Activated naive CD8-positive, alpha-beta T cell treated with anti-CD3 and anti-CD28 coated beads, Interleukin-2, amount 50 U/mL, for 16 hours (primary cell): ENCODE measurements around the gene NCAPG2.
"Not testable (repeated sequence)": the region's sequence is repeated elsewhere in the genome, so short reads cannot be mapped to it uniquely, and the experiment has no call there.

Experiments used
- DNase-seq: peaks from one replicate; pipeline ENCODE4 v3.0.0-alpha.2; 2020; ENCODE audit warnings: low read depth, low spot score

NCAPG2 gene

GRCh38 chr7:158638001-158638400, 66.6 kb downstream of the NCAPG2 start:
- no peak for DNase-seq

GRCh38 chr7:158633055-158633956, 71.3 kb downstream of the NCAPG2 start:
- no peak for DNase-seq

GRCh38 chr7:158631574-158632195, 72.9 kb downstream of the NCAPG2 start:
- DNase-seq, result no peak

GRCh38 chr7:158626289-158626688, 78.3 kb downstream of the NCAPG2 start:
- not testable (repeated sequence) for DNase-seq

DNA sequence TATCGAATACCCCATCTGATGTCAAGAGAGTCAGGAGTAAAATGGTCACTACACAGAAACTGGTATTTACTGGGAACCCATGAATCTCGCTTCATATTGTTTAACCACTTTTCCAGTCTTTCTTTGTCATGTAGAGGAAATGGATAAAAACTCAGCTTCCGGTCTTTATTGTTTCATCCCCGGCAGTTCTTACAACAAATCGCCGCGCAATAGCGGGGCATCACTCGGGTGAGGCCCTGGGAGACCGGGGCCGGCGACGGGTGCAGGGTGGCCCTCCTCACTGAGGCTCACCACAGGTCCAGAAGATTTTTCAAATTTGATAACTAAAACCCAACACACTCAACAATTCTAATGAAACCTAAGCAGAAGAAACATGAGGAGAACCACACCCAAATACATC, 81.4 kb downstream of the NCAPG2 start:
- DNase-seq, result no peak

GRCh38 chr7:158620839-158621441, 83.7 kb downstream of the NCAPG2 start:
- no peak for DNase-seq

DNA sequence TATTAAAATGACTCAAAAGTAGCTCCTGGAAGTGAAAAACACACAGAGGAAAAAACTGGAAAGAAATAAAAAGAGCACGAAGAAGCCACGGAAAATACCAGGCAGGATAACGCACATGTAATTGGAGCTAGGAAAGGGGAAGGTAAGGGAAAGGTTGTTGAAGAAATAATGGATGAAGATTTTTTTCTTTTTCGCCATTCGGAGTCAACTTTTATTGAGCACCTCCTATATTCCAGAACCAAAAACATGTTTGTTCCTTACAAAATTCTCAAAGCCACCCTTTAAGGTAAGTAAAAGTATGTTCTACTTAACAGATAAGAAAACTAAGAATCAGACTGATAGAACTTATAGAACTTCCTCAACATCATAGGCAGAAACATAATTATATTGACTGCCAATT, 84.2 kb downstream of the NCAPG2 start:
- no peak for DNase-seq

DNA sequence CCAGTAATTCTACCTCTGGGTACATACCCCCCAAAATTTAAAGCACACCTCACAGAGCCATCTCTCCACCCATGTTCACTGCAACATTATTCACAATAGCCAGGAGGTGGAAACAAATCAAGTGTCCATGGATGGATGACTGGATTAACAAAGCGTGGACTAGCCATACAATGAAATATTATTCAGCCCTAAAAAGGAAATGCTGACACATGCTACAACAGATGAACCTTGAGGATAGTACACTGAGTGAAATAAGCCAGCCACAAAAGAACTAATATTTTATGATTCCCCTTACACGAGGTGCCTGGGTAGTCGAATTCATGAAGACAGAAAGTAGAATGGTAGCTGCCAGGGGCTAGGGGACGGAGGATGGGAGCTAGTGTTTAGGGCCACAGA, 85.9 kb downstream of the NCAPG2 start:
- no peak for DNase-seq

DNA sequence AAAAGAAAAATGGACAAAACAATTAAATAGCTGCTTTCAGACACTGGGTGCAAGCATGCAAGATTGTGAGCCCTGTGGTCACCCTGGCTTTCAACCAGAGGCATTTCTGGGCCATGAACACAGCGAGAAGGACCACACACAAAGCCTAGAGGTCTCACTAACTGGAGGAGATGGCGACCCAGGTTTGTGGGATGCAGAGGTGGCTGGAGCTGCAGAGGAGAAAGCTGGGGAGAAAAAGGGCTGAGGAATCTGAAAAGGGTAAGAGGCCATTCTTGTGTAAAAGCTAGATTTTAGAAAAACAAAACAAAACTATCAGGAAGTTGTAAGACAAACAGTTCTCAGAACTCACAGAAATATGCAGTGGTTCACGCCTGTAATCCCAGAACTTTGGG, 86.9 kb downstream of the NCAPG2 start:
- DNase-seq, result no peak

DNA sequence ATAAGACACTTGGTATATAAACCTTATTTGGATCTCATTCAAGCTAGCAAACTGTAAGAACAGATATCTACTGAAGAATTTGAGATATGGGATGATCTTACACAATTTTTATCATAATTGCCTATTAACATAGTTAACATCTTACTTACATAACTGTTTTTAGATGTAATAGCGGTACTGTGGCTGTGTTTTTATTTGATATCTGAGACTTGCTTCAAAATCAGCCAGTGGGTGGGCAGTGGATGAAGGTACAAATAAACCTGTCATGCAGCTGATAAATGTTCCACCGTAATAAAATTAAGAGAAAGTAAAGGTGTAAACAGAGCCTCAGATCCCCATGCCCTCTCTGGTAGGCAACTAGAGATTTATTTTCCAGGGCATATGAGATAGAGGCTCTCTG, 88.6 kb downstream of the NCAPG2 start:
- DNase-seq, result no peak

GRCh38 chr7:158614700-158615099, 89.9 kb downstream of the NCAPG2 start:
- no peak for DNase-seq

DNA sequence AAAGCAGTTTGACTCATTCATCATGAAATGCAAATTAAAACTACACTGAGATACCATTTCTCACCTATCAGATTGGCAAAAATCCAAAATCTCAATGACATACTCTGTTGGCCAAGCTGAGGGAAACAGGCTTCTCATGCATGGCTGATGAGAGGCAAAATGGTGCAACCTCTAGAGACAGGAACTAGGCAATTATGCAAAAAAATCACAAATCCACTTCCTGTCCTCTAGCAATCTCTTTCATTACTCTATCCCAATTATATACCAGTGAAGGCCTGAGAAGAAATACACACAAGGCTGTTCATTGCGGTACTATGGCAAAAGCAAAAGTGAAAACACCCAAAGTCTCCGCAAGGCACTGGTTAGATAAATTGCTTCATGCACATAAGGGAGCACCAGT, 91.1 kb downstream of the NCAPG2 start:
- no peak for DNase-seq

DNA sequence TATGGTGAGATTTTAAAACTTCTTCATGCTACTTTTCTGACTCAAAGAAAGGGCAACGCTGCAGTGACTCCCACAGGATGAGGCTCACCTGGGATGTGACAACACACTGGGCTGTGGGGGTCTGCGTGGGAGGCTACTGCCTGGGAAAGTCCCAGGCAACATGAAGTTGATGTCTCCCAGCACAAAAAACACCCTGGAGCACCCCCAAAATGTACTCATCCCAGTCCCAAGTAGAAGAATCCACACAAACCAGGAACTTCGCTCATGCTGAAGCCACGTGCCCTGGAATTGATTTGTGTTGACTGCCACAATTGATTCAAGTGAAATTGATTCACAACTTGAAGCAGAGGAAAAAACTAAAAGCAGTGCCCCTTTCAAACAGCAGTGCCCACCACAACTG, 92.1 kb downstream of the NCAPG2 start:
- no peak for DNase-seq

DNA sequence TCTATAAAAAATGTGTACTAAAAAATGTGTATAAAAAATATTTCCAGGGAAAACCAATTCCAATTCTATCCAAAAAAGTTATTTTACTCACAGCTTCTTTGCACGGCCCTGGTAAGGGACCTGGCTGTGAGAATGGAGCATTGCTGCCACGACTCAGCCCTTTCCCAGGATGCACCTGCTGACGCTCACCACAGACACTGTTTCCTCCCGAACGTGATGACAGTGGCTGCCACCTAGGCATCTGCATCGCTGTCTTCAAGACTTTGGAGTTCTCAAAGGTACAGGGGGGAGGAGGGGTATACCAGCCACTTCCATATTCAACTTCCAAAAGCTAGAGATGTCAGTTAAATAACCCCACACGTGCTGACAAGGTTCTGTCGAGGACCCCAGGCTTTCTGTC, 93.1 kb downstream of the NCAPG2 start:
- no peak for DNase-seq

- no peak for DNase-seq
Measured at GRCh38 chr7:158609313-158609974, 95.2 kb downstream of the NCAPG2 start.

- DNase-seq, result no peak
Measured at GRCh38 chr7:158607563-158607962, 97.0 kb downstream of the NCAPG2 start.

- DNase-seq, result no peak
Measured at GRCh38 chr7:158606671-158607424, 97.8 kb downstream of the NCAPG2 start.

DNA sequence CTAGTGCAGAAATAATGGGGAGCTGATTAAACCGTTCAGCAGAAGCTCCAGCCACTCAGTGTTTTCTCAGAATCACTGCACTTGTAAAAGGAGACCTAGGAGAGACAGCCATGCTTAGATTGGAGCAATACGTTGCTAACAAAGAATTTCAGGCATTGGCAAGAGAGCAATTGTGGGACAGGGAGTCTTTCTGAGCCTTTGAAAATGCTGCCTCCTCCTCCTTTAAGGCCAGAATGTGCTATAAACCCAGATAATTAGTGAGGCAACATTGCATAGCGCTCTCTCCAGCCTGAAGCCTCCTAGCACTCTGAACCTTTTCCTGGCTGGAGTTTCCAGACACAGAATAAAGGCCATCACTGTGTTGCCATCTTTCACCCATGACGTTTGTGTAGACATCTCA, 98.5 kb downstream of the NCAPG2 start:
- DNase-seq, result no peak

GRCh38 chr7:158603773-158604755, 100.5 kb downstream of the NCAPG2 start:
- no peak for DNase-seq
